GM21825 (cell line): ENCODE measurements around the gene GEMIN5.

Experiments
- ATAC-seq: cut with Tn5 transposase; IDR thresholded peaks from one replicate; pipeline ENCODE4 v1.9.1; 2021; ENCODE audit warnings: mild to moderate bottlenecking, moderate library complexity; ENCODE audit not compliant: unreplicated experiment

Gene GEMIN5

DNA sequence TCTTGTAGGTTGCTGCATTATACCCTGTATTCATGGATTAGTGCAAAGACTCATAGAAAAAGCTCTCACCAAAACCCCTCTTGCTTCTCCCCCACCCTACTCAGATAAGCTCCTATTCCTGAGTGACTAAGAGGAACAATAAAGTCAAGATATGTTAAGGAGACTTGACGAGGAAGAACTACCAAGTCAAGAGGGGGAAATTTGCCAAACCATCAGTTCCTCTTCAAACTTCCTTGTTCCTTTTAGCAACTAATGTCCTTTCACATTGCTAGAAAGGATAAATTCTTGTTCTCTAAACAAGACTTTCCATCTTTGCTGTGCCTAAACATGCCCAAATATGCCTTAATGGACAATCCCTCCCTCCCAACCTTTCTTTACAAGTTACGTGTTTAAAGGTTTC, 52.6 kb downstream of the GEMIN5 start:
- ATAC-seq = no peak

DNA sequence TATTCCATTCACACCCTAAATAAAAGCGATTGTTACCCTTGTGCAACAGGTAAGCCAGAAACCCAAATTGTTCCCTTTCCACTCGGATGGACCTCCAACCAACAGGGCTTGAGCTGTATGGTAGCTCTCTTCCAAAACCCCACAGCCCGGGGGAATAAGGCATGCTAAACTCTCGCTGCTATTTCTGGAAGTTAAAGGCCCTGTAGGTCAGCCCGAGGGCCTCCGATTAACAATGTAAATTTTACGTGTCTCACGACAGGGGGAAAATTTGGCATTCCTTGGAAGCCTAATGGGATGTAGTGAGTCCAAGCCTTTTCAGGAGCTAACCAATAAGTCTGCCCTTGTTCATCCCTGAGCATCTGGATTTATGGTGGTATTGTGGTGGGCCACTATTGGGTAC, 53.6 kb downstream of the GEMIN5 start:
- no peak for ATAC-seq

DNA sequence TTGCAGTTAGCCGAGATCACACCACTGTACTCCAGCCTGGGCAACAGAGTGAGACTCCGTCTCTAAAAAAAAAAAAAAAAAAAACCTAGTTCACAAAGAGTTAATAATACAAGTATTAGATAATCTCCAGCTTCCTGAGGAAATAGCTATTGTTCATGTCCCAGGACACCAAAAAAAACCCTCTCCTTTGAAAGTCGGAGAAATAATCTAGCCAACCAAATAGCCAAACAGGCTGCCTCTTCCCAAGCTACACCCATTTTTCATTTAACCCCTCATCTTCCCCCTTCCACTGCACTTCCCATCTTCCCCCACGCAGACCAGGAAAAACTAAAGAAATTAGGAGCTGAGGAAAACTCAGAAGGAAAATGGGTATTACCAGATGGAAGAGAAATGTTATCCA, 56.0 kb downstream of the GEMIN5 start:
- ATAC-seq = no peak

DNA sequence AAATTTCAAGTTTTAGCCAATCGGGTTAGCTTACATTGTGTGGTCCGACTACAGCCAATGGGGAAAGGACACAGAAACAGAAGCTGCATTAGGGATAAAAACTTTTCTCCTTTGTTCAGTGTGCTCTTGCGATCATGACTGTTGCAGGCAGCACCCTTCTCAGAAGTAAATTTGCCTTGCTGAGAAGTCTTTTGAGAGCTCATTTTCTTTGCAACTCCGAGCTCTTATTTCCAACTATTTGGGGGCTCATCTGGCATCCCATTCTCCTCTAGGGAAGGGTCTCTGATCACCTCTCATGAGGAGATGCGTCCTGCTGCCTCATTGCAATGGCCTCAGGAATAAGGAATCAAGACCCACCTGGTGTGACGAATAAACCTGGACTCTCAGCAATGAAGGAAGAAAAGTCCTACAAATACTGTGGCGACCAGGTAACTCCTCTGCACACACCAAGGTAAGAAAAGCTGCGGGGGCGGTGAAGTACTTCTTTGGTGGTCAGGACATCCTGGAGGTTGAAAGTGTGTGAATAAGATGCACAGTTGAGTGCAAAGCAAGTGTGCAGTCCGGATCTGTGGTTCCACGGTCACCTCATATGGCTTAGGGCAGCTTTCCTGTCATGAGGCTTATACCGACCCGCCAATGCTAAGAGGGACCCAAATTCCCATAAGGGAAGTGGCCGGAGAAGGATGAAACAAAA, 59.2 kb downstream of the GEMIN5 start:
- ATAC-seq = no peak

DNA sequence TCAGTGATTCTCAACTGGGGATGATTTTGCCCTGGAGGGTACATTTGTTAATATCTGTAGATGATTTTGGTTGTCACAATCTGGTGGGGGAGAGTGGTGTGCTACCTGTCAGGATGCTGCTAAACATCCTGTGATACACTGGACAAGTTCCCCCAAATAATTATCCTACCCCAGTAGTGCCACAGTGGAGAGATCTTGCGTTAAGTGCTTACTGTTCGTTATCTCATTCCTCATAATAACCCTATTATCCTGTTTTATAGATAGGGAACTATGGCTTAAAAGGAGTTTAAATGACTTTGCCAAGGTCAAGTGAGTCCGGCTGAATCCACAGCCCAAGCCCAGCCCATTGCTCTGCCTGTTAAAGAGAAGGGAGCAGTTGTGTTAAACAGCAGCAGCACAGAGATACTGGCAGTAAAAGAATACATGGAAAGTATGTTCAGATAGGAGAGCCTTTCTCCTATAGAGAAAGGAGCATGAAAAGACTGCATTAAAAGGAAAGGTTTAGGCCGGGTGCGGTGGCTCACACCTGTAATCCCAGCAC, 64.2 kb downstream of the GEMIN5 start:
- ATAC-seq = no peak

DNA sequence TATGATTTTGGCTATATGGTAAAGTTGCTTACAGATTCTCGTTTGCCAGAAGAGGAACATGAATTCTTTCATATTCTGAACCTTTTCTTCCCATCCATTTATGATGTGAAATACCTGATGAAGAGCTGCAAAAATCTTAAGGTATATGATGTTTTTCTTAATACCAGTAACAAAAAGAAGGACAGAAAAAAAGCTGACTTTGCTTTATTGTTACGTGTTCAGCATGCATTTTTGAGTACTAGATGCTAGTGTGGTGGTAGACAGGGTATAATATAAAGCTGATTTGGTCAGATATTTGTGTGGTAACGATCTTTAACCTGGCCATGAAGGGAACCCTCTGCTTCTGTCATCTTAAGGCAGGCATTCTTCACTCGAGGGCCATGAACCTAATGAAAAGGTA, 66.3 kb downstream of the GEMIN5 start:
- no peak for ATAC-seq

DNA sequence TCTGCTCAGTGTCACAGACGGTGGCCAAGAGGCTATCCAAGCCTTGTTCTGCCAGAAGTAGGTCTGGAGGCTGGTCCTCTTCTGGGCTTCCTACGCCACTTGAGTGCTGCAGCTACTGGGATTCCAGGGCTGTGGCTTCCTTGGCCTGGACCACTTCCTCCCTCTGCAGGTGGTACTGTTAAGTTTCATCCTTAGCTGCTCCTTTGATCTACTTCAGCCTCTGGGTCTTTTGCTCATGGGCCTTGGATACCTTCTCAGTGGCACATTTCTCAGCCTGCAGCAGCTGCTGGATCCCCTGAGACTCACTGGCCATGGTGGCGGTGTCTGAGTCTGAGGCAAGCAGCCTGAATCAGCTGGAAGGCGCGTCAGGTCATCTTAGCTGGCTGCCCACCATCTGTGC, 69.3 kb downstream of the GEMIN5 start:
- no peak for ATAC-seq

DNA sequence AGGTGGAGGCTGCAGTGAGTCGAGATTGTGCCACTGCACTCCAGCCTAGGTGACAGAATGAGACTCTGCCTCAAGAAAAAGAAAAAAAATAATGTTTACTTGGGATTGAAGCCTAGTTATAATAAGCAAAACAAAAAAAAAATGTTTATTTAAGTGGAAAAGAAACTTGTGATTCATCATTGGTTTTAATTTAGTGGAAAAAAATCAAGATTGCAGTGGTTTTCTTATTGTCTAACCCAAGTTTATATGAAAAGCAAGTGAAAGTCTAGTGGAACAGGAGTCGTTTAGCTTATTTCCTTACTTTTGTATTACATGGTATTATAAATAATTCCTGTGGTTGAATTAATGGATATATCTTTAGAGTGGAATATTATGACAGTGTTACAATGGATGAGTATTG, 71.2 kb downstream of the GEMIN5 start:
- no peak for ATAC-seq

DNA sequence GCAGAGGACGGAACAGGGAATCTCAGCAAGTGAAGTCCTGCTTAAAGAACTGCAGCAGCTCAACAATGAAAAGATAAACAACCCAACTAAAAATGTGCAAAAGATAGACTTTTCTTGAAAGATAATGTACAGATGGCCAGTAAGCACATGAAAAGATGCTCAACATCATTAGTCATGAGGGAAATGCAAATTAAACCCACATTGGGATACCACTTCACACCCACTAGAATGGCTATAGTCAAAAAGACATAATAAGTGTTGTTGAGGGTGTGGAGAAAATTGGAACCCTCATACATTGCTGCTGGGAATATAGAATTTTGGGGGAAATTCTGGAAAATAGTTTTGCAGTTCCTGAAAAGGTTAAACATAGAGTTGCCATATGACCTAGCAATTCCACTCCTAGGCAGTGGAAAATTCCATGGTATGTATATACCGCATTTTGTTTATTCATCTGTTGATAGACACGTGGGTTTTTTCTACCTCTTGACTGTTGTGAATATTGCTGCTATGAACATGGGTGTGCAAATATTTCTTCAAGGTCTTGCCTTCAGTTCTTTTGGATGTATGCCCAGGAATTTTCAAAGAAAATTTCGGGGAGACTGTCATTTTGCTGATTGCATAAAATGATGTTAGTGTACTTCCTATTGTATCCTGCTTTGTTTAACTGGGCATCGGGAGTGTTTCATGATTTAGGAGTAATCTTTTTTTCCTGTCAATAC, 72.4 kb downstream of the GEMIN5 start:
- no peak for ATAC-seq

DNA sequence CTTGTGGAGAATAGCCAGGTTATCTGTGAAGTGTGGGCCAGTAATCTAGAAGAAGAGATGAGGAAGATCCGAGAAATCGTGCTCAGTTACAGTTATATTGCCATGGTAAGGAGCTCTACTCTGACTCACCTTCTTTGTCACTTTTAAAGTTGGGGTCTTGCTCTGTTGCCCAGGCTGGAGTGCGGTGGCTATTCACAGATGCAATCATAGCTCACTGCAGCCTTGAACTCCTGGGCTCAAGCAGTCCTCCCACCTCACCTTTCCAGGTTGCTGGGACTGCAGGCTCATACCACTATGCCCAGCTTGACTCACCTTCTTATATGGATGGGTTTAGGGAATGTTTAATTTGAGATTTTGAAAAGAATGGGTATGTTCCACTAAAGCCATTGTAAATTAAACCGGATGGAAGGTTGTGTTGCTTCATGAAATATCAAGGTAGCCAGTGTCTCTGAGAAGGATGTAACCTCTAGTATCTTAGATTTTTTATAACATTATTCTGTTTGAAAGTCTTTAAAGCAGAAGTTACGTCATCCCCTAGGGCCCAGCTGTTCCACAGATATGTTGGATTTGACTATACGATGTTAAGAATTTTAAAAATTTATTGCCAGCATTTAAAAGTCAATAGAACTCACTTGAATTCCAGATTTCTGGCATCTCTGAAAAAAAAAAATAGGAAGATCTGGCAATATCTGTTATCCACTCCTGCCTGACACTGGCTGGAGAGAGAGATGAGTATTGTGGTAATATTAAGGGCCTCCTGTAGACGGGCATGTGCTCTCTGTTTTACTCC, 74.5 kb downstream of the GEMIN5 start:
- no peak for ATAC-seq

DNA sequence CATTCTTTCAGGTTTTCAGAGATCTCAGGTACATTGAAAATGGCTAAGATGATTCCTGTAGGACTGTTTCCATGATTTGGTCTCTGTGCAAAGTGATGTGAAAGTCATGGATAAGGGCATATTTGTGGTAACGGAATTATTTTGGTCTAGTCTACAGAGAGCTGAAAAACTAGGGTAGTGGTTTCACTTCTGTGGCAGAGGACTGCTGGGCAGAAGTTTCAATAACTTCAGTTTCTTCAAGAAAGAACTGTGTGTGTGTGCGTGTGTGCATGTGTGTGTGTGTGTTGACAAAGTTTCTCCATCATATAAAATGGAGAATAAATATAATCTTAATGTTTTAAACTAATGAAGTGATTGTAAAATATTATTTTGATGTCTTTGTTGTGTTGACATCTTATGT, 75.2 kb downstream of the GEMIN5 start:
- ATAC-seq = no peak

DNA sequence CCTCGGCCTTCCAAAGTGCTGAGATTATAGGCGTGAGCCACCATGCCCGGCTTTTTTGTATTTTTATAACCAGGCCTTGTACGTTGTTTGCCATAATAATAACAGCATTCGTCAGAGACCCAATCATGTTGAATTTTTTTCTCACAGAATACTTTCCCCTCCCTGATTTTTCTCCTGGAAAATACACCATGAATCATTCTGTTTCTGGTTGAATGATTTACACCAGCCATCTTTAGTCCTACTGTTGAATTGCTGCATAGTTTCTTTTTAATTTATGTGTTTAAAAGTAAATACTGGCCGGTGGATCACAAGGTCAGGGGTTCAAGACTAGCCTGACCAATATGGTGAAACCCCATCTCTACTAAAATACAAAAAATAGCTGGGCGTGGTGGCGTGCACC, 76.1 kb downstream of the GEMIN5 start:
- no peak for ATAC-seq

DNA sequence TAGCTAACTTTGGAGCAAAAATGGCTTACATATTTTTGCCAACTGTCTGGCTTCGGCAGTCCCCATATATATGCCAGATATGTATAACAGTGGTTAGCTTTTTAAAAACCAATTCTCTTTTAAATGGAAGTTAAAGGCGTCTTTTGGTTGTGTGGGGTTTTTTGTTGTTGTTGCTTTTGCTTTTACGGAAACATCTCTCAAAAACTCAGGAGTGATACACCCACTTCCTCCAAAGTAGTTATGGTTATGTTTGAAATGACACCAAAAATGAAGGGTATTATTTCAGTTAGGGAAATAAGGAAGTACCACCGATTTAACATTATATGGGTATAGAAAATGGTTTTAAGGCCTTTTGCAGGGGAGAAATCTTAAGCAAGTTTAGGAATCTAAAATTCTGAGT, 77.2 kb downstream of the GEMIN5 start:
- no peak for ATAC-seq

DNA sequence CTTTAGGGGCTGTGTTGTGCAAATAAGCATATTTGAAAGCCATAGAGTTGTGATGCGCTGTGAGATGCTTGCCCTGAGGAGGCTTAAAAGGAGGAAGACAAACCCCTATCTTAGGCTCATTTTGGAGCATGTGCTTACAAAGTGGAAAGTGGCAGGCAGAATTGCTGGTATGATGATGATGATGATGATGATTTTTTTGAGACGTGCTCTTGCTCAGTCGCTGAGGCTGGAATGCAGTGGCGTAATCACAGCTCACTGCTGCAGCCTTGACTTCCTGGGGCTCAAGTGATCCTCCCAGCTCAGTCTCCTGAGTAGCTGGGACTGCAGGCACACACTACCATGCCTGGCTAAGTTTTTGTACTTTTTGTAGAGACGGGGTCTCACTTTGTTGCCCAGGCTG, 77.9 kb downstream of the GEMIN5 start:
- ATAC-seq = no peak

DNA sequence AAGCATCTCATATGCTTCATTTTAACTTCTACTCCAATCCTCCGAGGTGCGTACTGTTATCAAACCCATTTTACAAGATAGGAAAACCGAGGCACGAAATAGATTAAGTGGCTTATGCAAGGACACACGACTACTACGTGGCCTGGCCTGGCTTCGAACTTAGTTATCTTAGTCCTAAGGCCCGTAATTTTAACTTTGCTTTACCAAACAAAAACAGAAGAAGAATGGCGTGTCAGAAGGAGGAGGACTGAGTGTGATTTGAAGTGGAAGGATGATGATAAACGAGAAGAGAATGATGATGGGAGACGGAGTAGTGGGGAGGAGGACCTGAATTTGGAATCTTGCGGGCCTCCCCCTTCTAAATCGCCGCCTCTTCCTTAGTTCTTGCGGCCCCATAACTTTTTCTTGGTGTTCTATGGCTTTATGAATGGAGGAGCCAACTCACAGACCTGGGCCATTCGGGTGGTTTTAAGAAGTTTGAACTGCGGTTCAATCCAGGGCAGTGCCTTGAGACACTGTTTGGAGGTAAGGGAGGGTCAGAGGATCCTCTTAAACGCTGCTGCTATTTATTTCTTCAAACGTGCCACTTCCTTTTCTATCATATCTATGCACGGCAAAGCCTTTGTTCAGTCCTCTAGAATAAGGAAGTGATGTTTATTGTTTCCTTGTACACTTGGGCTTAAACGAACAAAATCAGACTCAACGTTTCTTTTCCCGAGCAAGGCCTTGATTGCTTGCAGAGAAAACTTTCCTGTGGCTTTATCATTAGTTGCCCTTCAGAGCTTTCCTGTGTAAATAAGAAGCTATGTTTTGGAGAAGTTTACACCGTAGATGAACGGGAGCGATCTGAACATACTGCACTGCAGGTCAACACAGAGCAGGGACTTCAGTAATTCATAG, 78.8 kb downstream of the GEMIN5 start:
- ATAC-seq = peak; percentile 13

DNA sequence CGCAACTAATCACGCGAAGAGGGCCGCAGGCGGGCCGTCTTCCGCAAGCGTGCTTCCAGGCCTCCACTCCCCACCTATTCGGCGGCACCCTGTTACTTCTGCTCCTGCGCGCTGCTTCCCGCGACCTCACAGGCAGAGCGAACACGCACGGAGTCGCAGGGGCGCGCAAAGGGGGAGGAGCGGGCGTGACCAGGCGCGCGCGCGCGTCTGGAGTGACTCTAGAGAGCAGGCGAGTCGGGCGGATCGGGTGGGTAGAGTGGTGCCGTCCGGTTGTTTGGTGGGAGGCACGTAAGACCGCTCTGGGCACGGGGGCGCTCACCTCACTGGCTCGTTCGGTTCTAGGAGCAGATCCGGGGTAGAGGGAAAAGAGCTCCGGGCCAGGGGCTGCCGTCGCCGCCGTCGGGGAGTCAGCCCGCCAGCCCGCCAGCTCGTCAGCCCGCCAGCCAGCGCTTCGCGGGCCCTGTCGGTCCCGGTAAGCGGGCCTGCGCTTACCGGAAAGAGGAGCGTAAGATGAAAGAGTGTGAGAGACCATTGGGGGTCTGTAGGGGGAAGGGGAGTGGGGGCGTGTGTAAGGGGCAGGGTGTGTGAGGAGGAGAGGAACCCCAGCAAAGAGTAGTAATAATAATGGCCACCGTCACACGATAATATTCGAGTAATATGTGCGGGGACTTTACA, 79.6 kb downstream of the GEMIN5 start, which contains the start of gene CNOT8:
TSS of gene CNOT8 (plus strand) at position 331 of the 675 bp plus-strand sequence. CDS start 4,652 bp downstream, outside the sequence.
- ATAC-seq = peak; percentile 73

DNA sequence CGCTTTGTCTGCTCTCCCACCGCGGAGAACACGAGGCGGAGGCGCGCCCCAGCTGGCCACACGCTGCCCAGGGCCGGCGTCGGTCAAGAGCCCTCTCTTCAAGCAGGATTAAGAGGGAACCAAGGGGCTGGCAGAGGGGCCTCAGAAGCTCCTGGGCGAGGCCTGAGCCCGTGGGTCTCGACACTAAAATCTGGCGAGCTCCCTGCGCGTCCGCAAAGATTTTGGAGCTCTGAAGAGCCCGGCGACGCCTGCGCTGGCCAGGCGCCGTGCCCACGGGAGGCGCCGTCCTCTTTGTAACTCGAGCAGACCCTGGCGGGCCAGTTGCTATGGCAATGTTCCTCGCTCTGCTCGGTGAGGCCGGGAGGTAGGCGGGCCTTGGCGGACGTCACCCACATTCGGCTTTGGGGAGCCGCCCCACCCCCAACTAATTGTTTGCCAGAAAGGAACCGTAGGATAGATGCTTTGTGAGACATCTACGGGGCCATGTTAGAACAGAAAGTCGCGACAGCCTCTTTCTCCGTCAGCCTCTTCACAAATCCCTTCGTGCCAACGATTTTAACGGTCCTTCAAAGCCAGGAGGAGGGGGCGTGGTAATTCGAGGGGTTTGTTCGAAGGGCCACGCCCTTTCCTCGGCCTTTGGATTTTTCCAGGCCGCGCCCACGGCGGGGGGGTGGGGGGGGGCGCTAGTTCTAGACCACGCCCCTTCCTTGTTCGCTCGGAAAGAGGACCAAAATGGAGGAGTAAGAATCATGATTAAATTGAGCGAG, 80.3 kb downstream of the GEMIN5 start:
- peak; percentile 62 for ATAC-seq

DNA sequence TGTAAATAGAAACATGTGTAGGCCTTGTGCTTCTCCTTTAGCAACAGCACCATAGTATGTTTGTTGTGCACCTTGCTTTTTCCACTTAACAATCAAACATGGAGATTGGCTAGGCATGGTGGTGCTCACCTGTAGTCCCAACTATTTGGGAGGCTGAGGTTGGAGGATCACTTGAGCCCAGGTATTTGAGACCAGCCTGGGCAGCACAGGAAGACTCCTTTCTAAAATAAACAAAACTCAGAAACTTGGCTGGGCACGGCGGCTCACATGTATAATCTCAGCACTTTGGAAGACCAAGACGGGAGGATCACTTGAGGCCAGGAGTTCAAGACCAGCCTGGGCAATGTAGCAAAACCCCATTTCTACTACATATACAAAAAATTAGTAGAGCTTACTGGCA, 86.7 kb downstream of the GEMIN5 start:
- ATAC-seq = no peak
